Stimulated activated CD4-positive, alpha-beta T cell treated with anti-CD3 and anti-CD28 coated beads, Interleukin-15, amount 100 ng/mL, for 1 hour (primary cell): ENCODE measurements around the gene ZFHX3.

Experiments used
- DNase-seq, 2 donors: peaks; one replicate each; pipeline ENCODE4 v3.0.0-alpha.2; 2020; ENCODE audit warnings: low read depth in 1 of 2, low spot score in 1 of 2

The ZFHX3 gene

GRCh38 chr16:72910875-72911274 lies 137.1 kb downstream of the ZFHX3 start:
- no peak for DNase-seq

GRCh38 chr16:72910381-72910780 lies 137.5 kb downstream of the ZFHX3 start:
- no peak for DNase-seq

GRCh38 chr16:72909196-72909595 lies 138.7 kb downstream of the ZFHX3 start:
- DNase-seq, result no peak

GRCh38 chr16:72908362-72909167 lies 139.4 kb downstream of the ZFHX3 start:
- no peak for DNase-seq

- no peak for DNase-seq
Observed at GRCh38 chr16:72905581-72905980, 142.3 kb downstream of the ZFHX3 start.

GRCh38 chr16:72903176-72903575 lies 144.8 kb downstream of the ZFHX3 start:
- DNase-seq, result no peak

GRCh38 chr16:72902206-72902605 lies 145.7 kb downstream of the ZFHX3 start:
- DNase-seq, result no peak

GRCh38 chr16:72901000-72901627 lies 146.8 kb downstream of the ZFHX3 start:
- no peak for DNase-seq

- DNase-seq, result no peak
Observed at GRCh38 chr16:72898216-72898825, 149.6 kb downstream of the ZFHX3 start.

- no peak for DNase-seq
Observed at GRCh38 chr16:72897707-72898106, 150.2 kb downstream of the ZFHX3 start.

GRCh38 chr16:72896485-72897118 lies 151.3 kb downstream of the ZFHX3 start:
- no peak for DNase-seq

GRCh38 chr16:72895951-72896350 lies 152.0 kb downstream of the ZFHX3 start:
- no peak for DNase-seq

- no peak for DNase-seq
Observed at GRCh38 chr16:72894293-72895151, 153.4 kb downstream of the ZFHX3 start.

- no peak for DNase-seq
Observed at GRCh38 chr16:72891291-72892227, 156.4 kb downstream of the ZFHX3 start.

GRCh38 chr16:72890587-72890986 lies 157.3 kb downstream of the ZFHX3 start:
- DNase-seq, result no peak

- no peak for DNase-seq
Observed at GRCh38 chr16:72889616-72890582, 158.0 kb downstream of the ZFHX3 start.

- no peak for DNase-seq
Observed at GRCh38 chr16:72887537-72887936, 160.4 kb downstream of the ZFHX3 start.

GRCh38 chr16:72886346-72886974 lies 161.5 kb downstream of the ZFHX3 start:
- no peak for DNase-seq
